Measurements from ENCODE around the gene ZNF578.
"Not testable (repeated sequence)": the region's sequence is repeated elsewhere in the genome, so short reads cannot be mapped to it uniquely, and the experiment has no call there.

Gene ZNF578

DNA sequence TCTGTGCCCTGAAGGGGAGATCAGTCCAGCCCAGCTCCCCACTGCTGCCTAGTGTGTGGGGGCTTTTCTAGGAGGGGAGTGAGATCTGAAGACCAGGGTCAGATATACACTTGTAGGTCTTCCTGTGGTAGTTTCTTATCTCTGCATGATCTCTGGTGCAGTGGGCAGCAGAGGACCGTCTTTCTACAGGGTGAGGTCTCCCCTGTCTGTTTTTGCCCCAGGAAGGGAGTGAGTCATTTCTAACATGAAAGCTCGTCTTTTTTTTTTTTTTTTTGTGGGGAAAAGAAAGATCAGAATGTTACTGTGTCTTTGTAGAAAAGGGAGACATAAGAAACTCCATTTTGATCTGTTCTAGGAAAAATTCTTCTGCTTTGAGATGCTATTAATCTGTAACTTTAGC lies 65.3 kb downstream of the ZNF578 start:
- DNase-seq, result no peak

DNA sequence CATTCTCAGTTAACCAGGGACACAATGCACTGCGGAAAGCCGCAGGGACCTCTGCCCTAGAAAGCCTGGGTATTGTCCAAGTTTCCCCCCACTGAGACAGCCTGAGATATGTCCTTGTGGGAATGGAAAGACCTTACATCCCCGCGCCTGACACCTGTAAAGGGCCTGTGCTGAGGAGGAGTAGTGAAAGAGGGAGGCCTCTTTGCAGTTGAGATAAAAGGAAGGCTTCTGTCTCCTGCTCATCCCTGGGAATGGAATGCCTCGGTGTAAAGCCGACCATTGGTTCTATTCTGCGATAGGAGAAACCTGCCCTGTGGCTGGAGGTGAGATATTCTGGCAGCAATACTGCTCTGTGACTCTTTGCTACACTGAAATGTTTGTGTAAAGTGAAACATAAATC lies 65.8 kb downstream of the ZNF578 start:
- not testable (repeated sequence) for DNase-seq

DNA sequence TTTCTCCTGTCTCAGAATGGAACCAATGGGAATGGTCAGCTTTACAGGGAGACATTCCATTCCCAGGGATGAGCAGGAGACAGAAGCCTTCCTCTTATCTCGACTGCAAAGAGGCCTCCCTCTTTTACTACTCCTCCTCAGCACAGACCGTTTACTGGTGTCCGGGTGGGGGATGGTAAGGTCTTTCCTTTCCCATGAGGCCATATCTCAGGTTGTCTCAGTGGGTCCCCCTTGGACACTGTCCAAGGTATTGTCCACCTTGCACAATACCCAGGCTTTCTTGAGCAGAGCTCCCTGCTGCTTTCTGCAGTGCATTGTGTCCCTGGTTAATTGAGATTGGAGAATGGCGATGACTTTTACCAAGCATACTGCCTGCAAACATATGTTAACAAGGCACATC lies 66.7 kb downstream of the ZNF578 start:
- no peak for DNase-seq

DNA sequence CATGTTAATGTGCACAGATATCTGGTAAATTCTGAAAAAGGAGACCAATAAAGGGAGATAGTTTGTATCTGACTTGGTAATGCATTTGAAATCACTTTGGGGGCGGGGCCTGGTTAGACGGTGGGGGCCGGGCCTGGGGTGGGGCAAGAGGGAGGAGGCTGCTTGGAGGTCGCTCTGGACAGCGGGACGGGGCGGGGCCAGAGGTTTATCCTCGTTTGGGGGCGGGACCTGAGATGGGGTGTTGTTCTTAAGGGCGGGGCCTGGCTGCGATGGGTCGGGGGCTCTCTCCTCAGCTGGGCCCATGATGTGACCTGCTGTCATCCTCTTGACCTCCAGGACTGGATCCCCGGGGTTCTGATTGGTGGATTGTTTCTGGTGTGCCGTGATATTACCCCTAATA lies 69.2 kb downstream of the ZNF578 start:
- no peak for DNase-seq

DNA sequence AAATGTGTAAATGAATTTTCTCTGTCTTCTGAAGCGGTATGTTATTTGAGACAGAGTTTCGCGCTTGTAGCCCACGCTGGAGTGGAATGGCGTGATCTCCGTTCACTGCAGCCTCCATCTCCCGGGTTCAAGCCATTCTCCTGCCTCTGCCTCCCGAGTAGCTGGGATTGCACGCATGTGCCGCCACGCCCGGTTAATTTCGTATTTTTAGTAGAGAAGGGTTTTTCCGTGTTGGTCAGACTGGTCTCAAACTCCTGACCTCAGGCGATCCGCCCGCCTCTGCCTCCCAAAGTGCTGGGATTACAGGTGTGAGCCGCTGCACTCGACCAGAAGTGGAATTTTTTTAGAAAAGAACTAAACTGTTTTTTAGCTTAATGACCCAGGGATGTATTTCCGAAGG lies 70.7 kb downstream of the ZNF578 start:
- no peak for DNase-seq

DNA sequence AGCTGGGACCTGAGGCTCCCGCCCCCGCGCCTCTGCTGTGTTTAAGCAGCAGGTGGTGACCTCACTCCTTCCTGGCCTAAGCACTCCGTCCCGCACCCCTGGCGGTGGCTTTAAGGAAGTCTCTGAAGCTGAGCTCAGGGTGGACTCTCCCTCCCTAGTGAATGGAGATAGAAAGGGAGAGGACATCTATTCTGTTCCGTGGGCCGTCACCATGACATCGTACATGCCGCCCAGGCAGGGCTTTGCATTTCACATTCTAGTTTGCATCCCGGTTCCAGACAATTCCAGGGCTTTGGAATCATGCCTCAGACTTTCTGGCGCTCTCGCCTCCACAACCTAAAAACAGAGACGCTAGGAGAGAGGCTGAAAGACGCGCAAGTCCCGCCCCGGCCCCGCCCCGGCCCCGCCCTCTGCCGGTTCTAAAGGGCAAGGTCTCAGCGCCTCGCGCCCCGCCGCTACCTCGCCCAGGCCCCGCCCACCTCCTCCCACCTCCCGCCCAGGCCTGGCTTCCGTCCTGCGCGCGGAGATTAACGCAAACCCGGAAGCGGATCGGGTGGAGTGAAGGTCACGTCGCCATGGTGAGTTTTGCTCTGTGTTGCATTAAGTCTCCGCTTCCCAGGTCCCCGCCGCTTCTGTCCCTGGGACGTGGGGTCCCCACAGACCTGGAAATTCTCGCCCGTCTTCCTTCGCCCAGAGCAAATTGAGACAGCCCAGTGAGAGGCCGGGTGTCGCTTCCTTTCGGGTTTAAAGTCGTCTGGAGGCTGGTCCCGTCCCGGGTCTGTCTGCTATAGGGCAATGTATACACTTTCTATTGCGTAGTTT lies 74.0 kb downstream of the ZNF578 start, which contains the start of gene ZNF808:
TSS of gene ZNF808 (plus strand) at position 535 of the 822 bp plus-strand sequence. CDS start 15,617 bp downstream, outside the sequence.
- peak; percentile 32 for DNase-seq

DNA sequence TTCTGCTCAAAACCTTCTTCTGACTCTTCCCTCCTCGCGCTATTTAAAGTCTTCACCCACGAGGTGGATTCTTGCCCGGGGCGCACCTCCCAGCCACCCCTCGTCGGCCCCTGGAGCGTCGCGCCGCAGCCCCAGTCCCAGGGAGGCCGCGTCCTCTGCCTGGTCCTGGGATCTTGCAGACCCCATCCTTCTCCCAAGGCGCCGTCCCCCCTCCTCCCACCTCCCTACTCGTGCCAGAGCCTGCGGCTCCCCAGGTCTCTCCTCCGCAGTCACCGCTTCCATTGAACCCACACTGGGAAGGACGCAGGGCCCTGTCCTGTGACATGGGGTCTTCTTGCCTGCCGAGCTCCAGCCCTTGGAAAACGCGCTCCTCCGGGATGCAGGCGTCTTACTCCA lies 74.6 kb downstream of the ZNF578 start:
- no peak for DNase-seq

DNA sequence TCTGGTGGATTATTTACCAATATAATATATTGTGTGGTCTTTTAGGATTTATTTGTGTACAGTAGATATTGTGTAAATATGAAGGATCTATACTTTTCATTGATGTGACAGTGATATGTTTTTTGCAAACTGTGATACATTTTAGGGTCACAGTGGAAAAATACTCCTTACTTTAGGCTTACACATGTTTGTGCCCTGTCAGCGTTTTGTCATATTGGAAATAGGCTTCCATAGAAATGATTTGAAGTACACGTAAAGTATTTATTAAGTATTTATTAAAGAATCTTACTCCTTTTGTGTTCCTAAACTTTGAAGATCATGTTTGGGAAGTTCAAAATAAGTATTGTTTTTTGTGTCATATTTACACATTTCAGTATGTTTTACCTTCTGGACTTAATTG lies 79.1 kb downstream of the ZNF578 start:
- no peak for DNase-seq

DNA sequence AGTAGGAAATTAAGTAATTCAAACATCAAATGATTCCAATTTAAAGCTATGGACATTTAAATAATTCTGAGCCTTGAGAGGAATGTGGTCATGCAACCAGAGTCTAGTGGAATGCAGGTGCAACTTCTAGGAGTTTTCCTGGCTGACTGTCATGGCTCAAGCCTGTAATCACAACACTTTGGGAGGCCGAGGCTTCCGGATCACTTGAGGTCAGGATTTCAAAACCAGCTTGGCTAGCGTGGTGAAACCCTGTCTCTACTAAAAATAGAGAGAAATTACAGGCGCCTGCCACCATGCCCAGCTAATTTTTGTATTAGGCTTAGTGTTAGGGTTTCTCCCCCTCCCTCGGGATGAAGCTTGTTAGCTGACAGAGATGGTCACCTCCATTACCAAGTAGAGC lies 80.5 kb downstream of the ZNF578 start:
- no peak for DNase-seq

DNA sequence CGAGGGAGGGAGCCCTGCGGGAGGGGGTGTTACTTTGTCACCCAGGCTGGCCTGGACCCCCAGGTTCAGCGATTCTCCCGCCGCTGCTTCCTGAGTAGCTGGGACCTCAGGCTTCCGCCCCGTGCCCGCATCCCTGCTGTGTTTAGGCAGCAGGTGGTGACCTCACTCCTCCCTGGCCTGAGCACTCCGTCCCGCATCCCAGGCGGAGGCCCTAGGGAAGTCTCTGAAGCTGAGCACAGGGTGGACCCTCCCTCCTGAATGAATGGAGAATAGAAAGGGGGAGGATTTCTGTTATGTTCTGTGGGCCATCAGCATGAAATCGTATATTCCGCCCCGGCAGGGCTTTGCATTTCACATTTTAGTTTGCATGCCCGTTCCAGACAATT lies 82.0 kb downstream of the ZNF578 start:
- DNase-seq, result not testable (repeated sequence)

DNA sequence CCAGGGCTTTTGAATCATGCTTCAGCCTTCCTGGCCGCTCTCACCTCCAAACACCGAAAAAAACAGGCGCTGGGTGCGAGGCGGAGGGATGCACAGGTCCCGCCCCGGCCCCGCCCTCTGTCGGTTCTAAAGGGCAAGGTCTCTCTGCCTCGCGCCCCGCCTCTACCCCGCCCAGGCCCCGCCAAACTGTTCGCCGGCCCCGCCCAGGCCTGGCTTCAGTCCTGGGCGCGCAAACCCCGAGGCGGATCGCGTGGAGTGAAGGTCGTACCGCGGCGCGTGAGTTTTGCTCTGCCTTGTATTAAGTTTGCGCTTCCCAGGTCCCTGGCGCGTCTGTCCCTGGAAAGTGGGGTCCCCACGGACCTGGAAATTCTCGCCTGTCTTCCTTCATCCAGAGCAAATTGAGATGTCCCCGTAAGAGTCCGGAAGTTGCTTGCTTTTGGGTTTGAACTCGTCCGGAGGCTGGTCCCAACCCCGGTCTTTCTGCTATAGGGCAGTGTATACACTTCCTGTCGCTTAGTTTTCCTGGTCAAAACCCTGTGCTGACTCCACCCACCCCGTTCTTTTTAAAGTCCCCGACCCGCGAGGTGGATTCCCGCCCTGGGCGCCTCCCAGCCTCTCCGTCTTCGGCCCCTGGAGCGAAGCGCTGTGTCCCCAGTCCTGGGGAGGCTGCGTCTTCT lies 82.6 kb downstream of the ZNF578 start:
- DNase-seq, result no peak

DNA sequence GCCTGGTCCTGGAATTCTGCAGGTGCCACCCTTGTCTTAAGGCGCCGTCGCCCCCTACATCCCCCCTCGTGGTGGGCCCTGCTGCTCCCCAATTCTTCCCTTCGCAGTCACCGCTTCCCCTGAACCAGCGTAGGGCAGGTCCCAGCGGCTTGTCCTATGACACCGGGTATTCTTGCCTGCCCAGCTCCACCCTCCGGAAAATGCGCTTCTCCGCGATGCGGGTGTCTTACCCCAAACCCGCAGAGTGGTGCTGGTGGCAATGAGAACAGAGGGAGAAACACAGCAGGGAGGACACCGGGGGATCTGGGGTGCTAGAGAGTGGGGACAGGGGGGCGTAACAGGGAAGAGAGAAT lies 83.1 kb downstream of the ZNF578 start:
- DNase-seq, result no peak

DNA sequence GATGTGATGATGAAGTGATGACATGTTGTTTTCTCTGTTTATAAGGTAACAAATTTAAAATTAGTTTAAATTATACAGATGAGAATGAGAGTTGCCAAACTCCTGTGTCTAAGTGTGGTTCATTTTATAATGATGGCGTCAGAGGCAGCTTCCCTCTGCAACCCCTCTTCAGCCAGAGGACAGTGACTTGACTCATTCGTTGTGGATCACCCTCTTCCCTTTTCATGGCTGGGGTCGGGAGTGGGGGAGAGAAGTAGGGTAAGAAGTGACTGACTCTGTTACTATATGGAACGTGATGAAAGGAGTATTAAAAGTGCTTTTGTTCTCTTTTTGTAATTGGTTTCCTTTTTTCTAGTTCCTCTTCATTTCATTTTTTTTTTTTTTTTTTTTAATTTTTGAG lies 85.5 kb downstream of the ZNF578 start:
- DNase-seq, result not testable (repeated sequence)

DNA sequence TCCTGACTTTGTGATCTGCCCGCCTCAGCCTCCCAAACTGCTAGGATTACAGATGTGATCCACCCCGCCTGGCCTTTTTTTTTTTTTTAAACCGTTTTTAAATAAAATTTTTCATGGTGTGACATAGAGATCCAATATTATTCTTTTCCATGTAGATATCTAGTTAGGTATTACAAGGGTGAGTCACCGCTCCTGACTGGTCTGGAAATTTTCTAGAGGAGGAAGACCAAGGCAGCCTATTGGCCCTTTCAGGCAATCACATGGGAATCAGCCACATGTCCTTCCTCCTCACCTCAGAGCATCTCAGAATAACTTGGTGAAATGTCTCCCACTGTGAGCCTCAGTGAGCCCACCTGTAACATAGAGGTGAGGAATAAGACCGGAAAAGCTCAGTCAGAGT lies 87.8 kb downstream of the ZNF578 start:
- DNase-seq, result not testable (repeated sequence)

DNA sequence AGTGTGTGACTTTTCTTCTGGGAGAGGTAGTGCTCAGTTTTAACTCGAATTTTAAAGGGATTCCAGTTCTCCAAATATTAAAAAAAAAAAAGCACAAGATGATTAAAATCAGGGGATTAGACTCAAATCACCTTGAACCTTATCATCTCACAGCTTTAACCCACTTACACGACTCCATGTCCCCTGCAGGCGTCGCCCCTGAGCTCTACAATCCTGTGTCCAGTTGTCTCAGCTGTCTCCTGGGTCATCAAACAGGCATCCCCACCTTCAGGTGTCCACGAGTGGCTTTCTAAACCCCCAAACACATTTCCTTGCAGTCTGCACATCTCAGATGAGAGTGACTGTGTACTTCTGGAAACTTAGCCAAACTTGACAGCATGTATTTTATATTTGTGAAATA lies 88.3 kb downstream of the ZNF578 start:
- no peak for DNase-seq

DNA sequence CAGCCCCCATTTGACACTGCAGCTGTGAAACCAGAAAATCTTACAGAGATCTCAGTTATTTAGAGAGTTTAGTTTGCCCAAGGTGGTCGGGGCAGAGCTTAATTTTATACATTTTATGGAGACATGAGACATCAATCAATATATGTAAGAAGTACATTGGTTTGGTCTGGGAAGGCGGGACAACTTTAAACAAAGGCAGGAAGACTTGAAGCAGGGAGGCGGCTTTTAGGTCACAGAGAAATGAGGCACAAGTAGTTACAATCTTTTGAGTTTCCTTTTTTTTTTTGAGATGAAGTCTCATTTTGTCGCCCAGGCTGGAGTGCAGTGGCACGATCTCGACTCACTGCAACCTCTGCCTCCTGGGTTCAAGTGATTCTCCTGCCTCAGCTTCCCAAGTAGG lies 89.2 kb downstream of the ZNF578 start:
- not testable (repeated sequence) for DNase-seq

DNA sequence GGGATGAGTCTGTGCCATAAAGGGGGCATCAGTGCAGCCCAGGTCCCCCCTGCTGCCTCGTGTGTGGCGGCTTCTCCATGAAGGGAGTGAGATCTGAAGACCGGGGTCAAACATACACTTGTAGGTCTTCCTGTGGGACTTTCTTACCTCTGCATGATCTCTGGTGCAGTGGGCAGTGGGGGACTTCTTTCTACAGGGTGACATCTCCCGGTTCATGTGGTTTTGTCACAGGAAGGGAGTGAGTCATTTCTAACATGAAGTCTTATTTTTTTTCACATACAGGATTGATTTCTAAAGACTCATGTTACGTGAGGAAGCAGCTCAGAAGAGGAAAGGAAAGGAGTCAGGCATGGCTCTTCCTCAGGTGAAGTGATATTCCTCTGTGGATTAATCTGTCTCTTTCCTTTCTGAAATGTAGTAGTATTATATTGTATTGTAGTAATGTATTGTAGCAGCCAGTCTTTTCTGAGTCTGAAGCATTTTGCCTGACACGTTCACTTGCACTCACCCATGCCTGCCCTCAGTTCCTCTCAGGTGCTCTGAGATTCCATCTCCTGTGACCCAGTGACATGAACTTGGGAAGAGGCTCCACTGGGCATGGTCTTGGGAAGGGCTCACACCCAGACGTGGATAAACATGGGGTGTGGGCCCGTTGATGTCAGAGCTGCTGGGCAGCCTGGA lies 89.8 kb downstream of the ZNF578 start:
- DNase-seq, result no peak

DNA sequence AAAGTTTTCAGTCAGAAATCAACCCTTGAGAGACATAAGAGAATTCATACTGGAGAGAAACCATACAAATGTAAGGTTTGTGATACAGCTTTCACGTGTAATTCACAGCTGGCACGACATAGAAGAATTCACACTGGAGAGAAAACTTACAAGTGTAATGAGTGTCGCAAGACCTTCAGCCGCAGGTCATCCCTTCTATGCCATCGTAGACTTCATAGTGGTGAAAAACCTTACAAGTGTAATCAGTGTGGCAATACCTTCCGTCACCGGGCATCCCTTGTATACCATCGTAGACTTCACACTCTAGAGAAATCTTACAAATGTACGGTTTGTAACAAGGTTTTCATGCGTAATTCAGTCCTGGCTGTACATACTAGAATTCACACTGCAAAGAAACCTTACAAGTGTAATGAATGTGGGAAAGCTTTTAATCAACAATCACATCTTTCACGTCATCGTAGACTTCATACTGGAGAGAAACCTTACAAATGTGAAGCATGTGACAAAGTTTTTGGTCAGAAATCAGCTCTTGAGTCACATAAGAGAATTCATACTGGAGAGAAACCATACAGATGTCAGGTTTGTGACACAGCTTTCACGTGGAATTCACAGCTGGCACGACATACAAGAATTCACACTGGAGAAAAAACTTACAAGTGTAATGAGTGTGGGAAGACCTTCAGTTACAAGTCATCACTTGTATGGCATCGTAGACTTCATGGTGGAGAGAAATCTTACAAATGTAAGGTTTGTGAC lies 101.0 kb downstream of the ZNF578 start:
- DNase-seq, result no peak

DNA sequence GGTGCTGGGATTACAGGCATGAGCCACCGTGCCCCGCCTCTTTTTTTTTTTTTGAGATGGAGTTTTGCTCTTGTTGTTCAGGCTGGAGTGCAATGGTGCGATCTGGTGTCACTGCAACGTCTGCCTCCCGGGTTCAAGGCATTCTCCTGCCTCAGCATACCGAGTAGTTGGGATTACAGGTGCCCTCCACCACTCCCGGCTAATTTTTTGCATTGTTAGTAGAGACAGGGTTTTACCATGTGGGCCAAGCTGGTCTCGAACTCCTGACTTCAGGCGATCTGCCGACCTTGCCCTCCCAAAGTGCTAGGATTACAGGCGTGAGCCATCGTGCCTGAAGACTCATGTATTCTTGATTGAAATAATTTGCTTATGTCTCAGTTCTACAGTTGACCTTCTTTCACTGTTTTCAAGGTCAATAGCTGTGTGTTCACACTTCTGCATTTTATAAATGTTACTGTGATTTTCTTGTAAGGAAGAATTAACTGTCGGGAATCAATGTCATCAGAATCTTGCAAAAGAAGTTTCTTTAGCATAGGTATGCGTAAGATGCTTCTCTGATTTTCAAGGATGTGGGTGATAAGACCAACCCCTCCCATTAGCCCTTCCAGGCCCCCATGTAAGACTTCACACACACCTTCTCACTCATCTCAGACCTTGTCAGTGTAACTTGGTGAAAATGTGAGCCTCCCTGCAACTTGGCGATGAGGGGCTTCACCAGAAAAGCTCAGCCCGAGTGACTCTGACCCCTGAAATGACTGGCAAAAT lies 104.1 kb downstream of the ZNF578 start:
- DNase-seq, result no peak

DNA sequence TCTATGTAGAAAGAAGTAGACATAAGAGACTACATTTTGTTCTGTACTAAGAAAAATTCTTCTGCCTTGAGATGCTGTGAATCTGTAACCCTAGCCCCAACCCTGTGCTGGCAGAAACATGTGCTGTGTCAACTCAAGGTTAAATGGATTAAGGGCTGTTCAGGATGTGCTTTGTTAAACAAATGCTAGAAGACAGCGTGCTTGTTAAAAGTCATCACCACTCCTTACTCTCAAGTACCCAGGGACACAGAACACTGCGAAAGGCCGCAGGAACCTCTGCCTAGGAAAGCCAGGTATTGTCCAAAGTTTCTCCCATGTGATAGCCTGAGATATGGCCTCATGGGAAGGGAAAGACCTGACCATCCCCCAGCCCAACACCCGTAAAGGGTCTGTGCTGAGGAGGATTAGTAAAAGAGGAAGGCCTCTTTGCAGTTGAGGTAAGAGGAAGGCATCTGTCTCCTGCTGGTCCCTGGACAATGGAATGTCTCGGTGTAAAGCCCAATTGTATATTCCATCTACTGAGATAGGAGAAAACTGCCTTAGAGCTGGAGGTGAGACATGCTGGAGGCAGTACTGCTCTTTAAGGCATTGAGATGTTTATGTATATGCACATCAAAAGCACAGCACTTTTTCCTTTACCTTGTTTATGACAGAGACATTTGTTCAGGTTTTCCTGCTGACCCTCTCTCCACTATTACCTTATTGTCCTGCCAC lies 105.5 kb downstream of the ZNF578 start:
- not testable (repeated sequence) for DNase-seq

DNA sequence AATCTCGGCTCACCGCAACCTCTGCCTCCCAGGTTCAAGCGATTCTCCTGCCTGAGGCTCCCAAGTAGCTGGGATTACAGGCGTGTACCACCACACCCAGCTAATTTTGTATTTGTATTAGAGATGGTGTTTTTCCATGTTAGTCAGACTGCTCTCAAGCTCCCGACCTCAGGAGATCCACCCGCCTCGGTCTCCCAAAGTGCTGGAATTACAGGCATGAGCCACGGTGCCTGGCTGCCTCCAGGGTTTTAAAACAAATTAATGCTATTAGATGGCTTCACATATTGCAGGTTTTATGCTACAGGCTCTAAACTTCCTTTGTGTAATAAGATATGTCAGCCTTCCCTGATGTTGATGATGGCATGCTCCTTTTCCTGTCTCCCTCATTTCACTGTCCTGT lies 108.3 kb downstream of the ZNF578 start:
- DNase-seq, result not testable (repeated sequence)

Measured in cortex of kidney (tissue), 1 donor.